IMR-90 (cell line): ENCODE data around the gene DNM3. TPM values are rescaled to one million over a fixed set of nuclear protein-coding genes. Genes with fewer than 3 reads are reported as not detected.

ENCODE experiments used
- ATAC-seq: fragments of 200-7000 bp; cut with Tn5 transposase; 2 replicates; pipeline ENCODE4 v1.9.1; 2020; ENCODE audit warnings: low read depth, mild to moderate bottlenecking, moderate library complexity
- BruUV-seq: library from RNA; stranded (reverse); fragments of 400-500 nt; replicated peaks from 2 replicates; lab custom pipeline; 2021; lab: Mats Ljungman, UMichigan
- CTCF ChIA-PET: fragments of 300-600 bp; formaldehyde crosslinking; extraction: SDS; loops from one replicate; lab custom pipeline; 2021; ENCODE audit warnings: antibody characterized with exemption; lab: Yijun Ruan, JAX
- POLR2A ChIA-PET: fragments of 300-600 bp; sonication (Branson Sonifier 250); formaldehyde crosslinking; loops from one replicate; lab custom pipeline; 2022; ENCODE audit warnings: antibody characterized with exemption; ENCODE audit not compliant: unreplicated experiment; lab: Charles Lee
- DNase-seq: peaks from one replicate; pipeline ENCODE4 v3.0.0; 2013
- H2AFZ ChIP-seq: replicated peaks from 2 replicates; pipeline ENCODE3; 2013; ENCODE audit warnings: low read length, mild to moderate bottlenecking; ENCODE audit not compliant: poor library complexity
- H2AK5ac ChIP-seq: 2 replicates; pipeline ENCODE4 v1.6.1; 2013; ENCODE audit warnings: low read depth, low read length, inconsistent platforms
- H2AK9ac ChIP-seq: replicated peaks from 2 replicates; pipeline ENCODE3; 2013; ENCODE audit warnings: mild to moderate bottlenecking, low read depth, low read length, moderate library complexity; ENCODE audit not compliant: poor library complexity
- H2BK120ac ChIP-seq: 2 replicates; pipeline ENCODE4 v1.6.1; 2013; ENCODE audit warnings: low read depth, low read length, inconsistent platforms
- H2BK15ac ChIP-seq: 3 replicates; pipeline ENCODE4 v1.6.1; 2013; ENCODE audit warnings: low read depth, low read length, inconsistent platforms
- H2BK20ac ChIP-seq: 2 replicates; pipeline ENCODE4 v1.6.1; 2013; ENCODE audit warnings: low read depth, mild to moderate bottlenecking, inconsistent platforms, low read length, moderate library complexity
- H2BK5ac ChIP-seq: 2 replicates; pipeline ENCODE4 v1.6.1; 2013; ENCODE audit warnings: mild to moderate bottlenecking, low read depth, low read length, inconsistent platforms; ENCODE audit not compliant: poor library complexity, severe bottlenecking
- H3K14ac ChIP-seq: replicated peaks from 2 replicates; pipeline ENCODE4 v1.6.1; 2013; ENCODE audit warnings: low read depth, low read length, inconsistent platforms
- H3K18ac ChIP-seq: 2 replicates; pipeline ENCODE4 v1.6.1; 2013; ENCODE audit warnings: low read depth, low read length, control low read depth
- H3K23ac ChIP-seq: 2 replicates; pipeline ENCODE4 v1.6.1; 2013; ENCODE audit warnings: low read depth, low read length, inconsistent platforms
- H3K27ac ChIP-seq: 2 replicates; pipeline ENCODE4 v1.5.1; 2013; ENCODE audit warnings: mild to moderate bottlenecking, control low read depth, low read length; ENCODE audit not compliant: insufficient read depth
- H3K27me3 ChIP-seq: 2 replicates; pipeline ENCODE4 v1.6.1; 2013; ENCODE audit warnings: low read length; ENCODE audit not compliant: control insufficient read depth, insufficient read depth
- H3K36me3 ChIP-seq: 2 replicates; pipeline ENCODE4 v1.6.1; 2013; ENCODE audit warnings: low read length, mixed read lengths; ENCODE audit not compliant: control insufficient read depth, insufficient read depth
- H3K4ac ChIP-seq: 2 replicates; pipeline ENCODE4 v1.6.1; 2013; ENCODE audit warnings: low read depth, low read length, inconsistent platforms
- H3K4me1 ChIP-seq: 2 replicates; pipeline ENCODE4 v1.6.1; 2013; ENCODE audit warnings: low read length, mixed read lengths; ENCODE audit not compliant: control insufficient read depth, insufficient read depth
- H3K4me2 ChIP-seq: 2 replicates; pipeline ENCODE4 v1.6.1; 2013; ENCODE audit warnings: low read depth, mild to moderate bottlenecking, control low read depth, low read length, moderate library complexity
- H3K4me3 ChIP-seq: 2 replicates; pipeline ENCODE4 v1.5.1; 2013; ENCODE audit warnings: low read depth, mild to moderate bottlenecking, control low read depth, low read length, moderate library complexity; ENCODE audit not compliant: insufficient read depth
- H3K56ac ChIP-seq: 2 replicates; pipeline ENCODE4 v1.6.1; 2013; ENCODE audit warnings: low read length, inconsistent platforms; ENCODE audit not compliant: insufficient read depth; ENCODE audit errors: extremely low read depth
- H3K79me1 ChIP-seq, 2 experiments: 2 replicates each; pipeline ENCODE4 v1.6.1; 2013; ENCODE audit warnings: low read length in 2 of 2, inconsistent platforms in 1 of 2, low read depth in 1 of 2
- H3K9ac ChIP-seq: 2 replicates; pipeline ENCODE4 v1.6.1; 2013; ENCODE audit warnings: low read depth, low read length, control low read depth
- H3K9me1 ChIP-seq: 2 replicates; pipeline ENCODE4 v1.6.1; 2013; ENCODE audit warnings: low read length, inconsistent platforms; ENCODE audit not compliant: insufficient read depth
- H3K9me3 ChIP-seq: 2 replicates; pipeline ENCODE4 v1.6.1; 2013; ENCODE audit warnings: low read length; ENCODE audit not compliant: control insufficient read depth, insufficient read depth
- H4K20me1 ChIP-seq: 2 replicates; pipeline ENCODE4 v1.6.1; 2013; ENCODE audit warnings: low read length, inconsistent platforms; ENCODE audit not compliant: insufficient read depth
- H4K5ac ChIP-seq: 2 replicates; pipeline ENCODE4 v1.6.1; 2013; ENCODE audit warnings: mild to moderate bottlenecking, low read depth, low read length, control low read depth
- H4K8ac ChIP-seq, 2 experiments: 2 replicates each; pipeline ENCODE4 v1.6.1; 2013; ENCODE audit warnings: low read depth in 2 of 2, low read length in 2 of 2, control low read depth in 1 of 2, inconsistent platforms in 1 of 2
- H4K91ac ChIP-seq: 2 replicates; pipeline ENCODE4 v1.6.1; 2013; ENCODE audit warnings: low read depth, low read length, inconsistent platforms; ENCODE audit not compliant: insufficient read depth
- BHLHE40 ChIP-seq: fragments of 150-350 bp; IDR thresholded peaks from 2 replicates; pipeline ENCODE4 v1.6.1; 2016; ENCODE audit warnings: mild to moderate bottlenecking, low read depth, low read length
- CEBPB ChIP-seq: IDR thresholded peaks from 2 replicates; pipeline ENCODE4 v1.6.1; 2012; ENCODE audit warnings: low read depth, low read length, improper control_type of control experiment
- CHD1 ChIP-seq: IDR thresholded peaks from 2 replicates; pipeline ENCODE4 v1.6.1; 2012; ENCODE audit warnings: low read depth, low read length, improper control_type of control experiment
- CTCF ChIP-seq: conservative IDR thresholded peaks from 2 replicates; pipeline ENCODE4 v1.5.1; 2012; ENCODE audit warnings: mild to moderate bottlenecking, low read depth, low read length, improper control_type of control experiment
- ELK1 ChIP-seq: fragments of 150-350 bp; IDR thresholded peaks from 2 replicates; pipeline ENCODE4 v1.6.1; 2016; ENCODE audit warnings: low read depth, mild to moderate bottlenecking, low read length, moderate library complexity, borderline replicate concordance
- FOS ChIP-seq: fragments of 150-350 bp; IDR thresholded peaks from 2 replicates; pipeline ENCODE4 v1.6.1; 2016; ENCODE audit warnings: low read depth, low read length
- MAFK ChIP-seq: IDR thresholded peaks from 2 replicates; pipeline ENCODE4 v1.6.1; 2012; ENCODE audit warnings: low read depth, low read length, improper control_type of control experiment
- MAZ ChIP-seq: IDR thresholded peaks from 2 replicates; pipeline ENCODE4 v1.6.1; 2012; ENCODE audit warnings: low read depth, mild to moderate bottlenecking, low read length, improper control_type of control experiment, moderate library complexity, borderline replicate concordance
- MXI1 ChIP-seq: IDR thresholded peaks from 2 replicates; pipeline ENCODE4 v1.6.1; 2012; ENCODE audit warnings: low read depth, mild to moderate bottlenecking, low read length, moderate library complexity, borderline replicate concordance
- NFE2L2 ChIP-seq: fragments of 150-350 bp; IDR thresholded peaks from 2 replicates; pipeline ENCODE4 v1.6.1; 2016; ENCODE audit warnings: low read depth, mild to moderate bottlenecking, low read length
- POLR2A ChIP-seq: IDR thresholded peaks from 2 replicates; pipeline ENCODE4 v1.6.1; 2012; ENCODE audit warnings: mild to moderate bottlenecking, low read depth, low read length
- RAD21 ChIP-seq: IDR thresholded peaks from 2 replicates; pipeline ENCODE4 v1.6.1; 2012; ENCODE audit warnings: low read length, improper control_type of control experiment
- RCOR1 ChIP-seq: IDR thresholded peaks from 2 replicates; pipeline ENCODE4 v1.6.1; 2012; ENCODE audit warnings: mild to moderate bottlenecking, low read length, improper control_type of control experiment; ENCODE audit not compliant: insufficient replicate concordance
- RFX5 ChIP-seq: IDR thresholded peaks from 2 replicates; pipeline ENCODE4 v1.8.0; 2012; ENCODE audit warnings: low read depth, mild to moderate bottlenecking, low read length, moderate library complexity
- SMC3 ChIP-seq: fragments of 150-350 bp; IDR thresholded peaks from 2 replicates; pipeline ENCODE4 v1.6.1; 2016; ENCODE audit warnings: low read depth, mild to moderate bottlenecking, antibody characterized with exemption, low read length, moderate library complexity
- USF2 ChIP-seq: fragments of 150-350 bp; IDR thresholded peaks from 2 replicates; pipeline ENCODE4 v1.6.1; 2017; ENCODE audit warnings: mild to moderate bottlenecking, antibody characterized with exemption, low read length, low read depth
- dilution Hi-C: fragments of 300-500 bp; cut with HindIII; formaldehyde crosslinking; loops from one replicate; pipeline ENCODE4 v1.14.3; 2018; ENCODE audit warnings: low sequenced_read_pairs; ENCODE audit not compliant: unreplicated experiment
- in situ Hi-C: fragments of 300-500 bp; cut with MboI; formaldehyde crosslinking; loops from 3 replicates; pipeline ENCODE4 v1.14.3; 2019; ENCODE audit warnings: low sequenced_read_pairs, inconsistent platforms, mixed read lengths
- intact Hi-C: fragments of 100-400 bp; cut with micrococcal nuclease; formaldehyde crosslinking; loops from 2 replicates; pipeline ENCODE4 v1.10.0; 2022
- polyA plus RNA-seq, 3 experiments: library from polyadenylated mRNA; depleted of rRNA; stranded (reverse); fragments of >200 nt; gene quantifications; 2 replicates each; pipeline ENCODE4 v1.2.3, GENCODE V29; 2012; ENCODE audit warnings: low replicate concordance in 1 of 3
- total RNA-seq: library from RNA; depleted of rRNA; stranded (reverse); fragments of >200 nt; gene quantifications from 2 replicates; pipeline ENCODE4 v1.2.3, GENCODE V29; 2012

Gene DNM3
- total and polyA plus RNA-seq, 2 of the 4 experiments (the other 2 are of a cell fraction) = 0.36 TPM

- no peaks in the 10 kb centered on the region for H3K9me3 ChIP-seq
- H3K56ac ChIP-seq = no peak overlapping the region
- dilution Hi-C loops = no loop called here
- in situ Hi-C loops = no loop called here
- POLR2A ChIA-PET = no interaction called here
- no peak overlapping the region for H2AK5ac ChIP-seq
- H3K4ac ChIP-seq = no peak overlapping the region
- H3K23ac ChIP-seq = no peak overlapping the region
- no peak for ATAC-seq
- peaks cover 2% of the 10 kb centered on the region for H3K4me1 ChIP-seq
- H3K9me1 ChIP-seq = peaks cover 8% of the 10 kb centered on the region; the same call in 1 of the 2 replicates
- no peak overlapping the region for H3K18ac ChIP-seq
- no peak overlapping the region for H2AFZ ChIP-seq
- intact Hi-C loops = loop anchor here (5.0 kb wide), 3 partner anchors 93 to 398 kb away; partner anchors contain the start of gene PIGC
- H2BK15ac ChIP-seq = no peak overlapping the region
- no peak overlapping the region for H3K4me2 ChIP-seq
- no peak overlapping the region for H3K27ac ChIP-seq
- CTCF ChIA-PET = no interaction called here
- no peak overlapping the region for H2AK9ac ChIP-seq
- H4K8ac ChIP-seq = no peak overlapping the region
- no peak overlapping the region for H2BK5ac ChIP-seq
- H3K14ac ChIP-seq = no peak overlapping the region
- no peak overlapping the region for H4K5ac ChIP-seq
- no peaks in the 10 kb centered on the region for H3K27me3 ChIP-seq
- DNase-seq = no peak
- H3K36me3 ChIP-seq = no peaks in the 10 kb centered on the region
- BruUV-seq = no TSS peak
- no peak for TF ChIP-seq NFE2L2
- no peak for TF ChIP-seq CEBPB
- no peak for TF ChIP-seq MAZ
- no peak for TF ChIP-seq MAFK
- TF ChIP-seq MXI1 = no peak
- no peak for TF ChIP-seq ELK1
- no peak for TF ChIP-seq RFX5
- TF ChIP-seq BHLHE40 = no peak
- TF ChIP-seq POLR2A = no peak
- no peak for TF ChIP-seq RAD21
- TF ChIP-seq FOS = no peak
- no peak for TF ChIP-seq RCOR1
- no peak for TF ChIP-seq CHD1
- TF ChIP-seq CTCF = no peak
- no peak for TF ChIP-seq SMC3
- no peak for TF ChIP-seq USF2
- H4K91ac ChIP-seq = no peak overlapping the region
- no peaks in the 10 kb centered on the region for H3K79me1 ChIP-seq
- no peak overlapping the region for H2BK120ac ChIP-seq
- H3K4me3 ChIP-seq = no peak overlapping the region
- H3K9ac ChIP-seq = no peak overlapping the region
- H2BK20ac ChIP-seq = no peak overlapping the region
- H4K20me1 ChIP-seq = no peaks in the 10 kb centered on the region
These were observed 202.6 kb downstream of the DNM3 start for GRCh38 chr1:172043900-172044299.
